HL-60 (cell line): ENCODE data around the gene OR2K2.

Experiments used
- CTCF ChIP-seq: IDR thresholded peaks from one replicate; pipeline ENCODE4 v1.5.1; 2011; ENCODE audit warnings: low read length, control low read depth, inconsistent platforms; ENCODE audit not compliant: insufficient read depth
- GABPA ChIP-seq: IDR thresholded peaks from 2 replicates; pipeline ENCODE4 v1.6.1; 2012; ENCODE audit warnings: low read depth
- POLR2AphosphoS5 ChIP-seq: IDR thresholded peaks from 2 replicates; pipeline ENCODE4 v1.6.1; 2012; ENCODE audit warnings: low read depth
- REST ChIP-seq: IDR thresholded peaks from 2 replicates; pipeline ENCODE4 v1.6.1; 2012; ENCODE audit warnings: low read depth; ENCODE audit not compliant: insufficient replicate concordance
- SPI1 ChIP-seq: IDR thresholded peaks from 2 replicates; pipeline ENCODE4 v1.6.1; 2012; ENCODE audit warnings: low read depth, mild to moderate bottlenecking, borderline replicate concordance

- no peak for TF ChIP-seq CTCF
- TF ChIP-seq REST = no peak
- no peak for TF ChIP-seq POLR2AphosphoS5
- no peak for TF ChIP-seq SPI1
- TF ChIP-seq GABPA = no peak
Observed at GRCh38 chr9:111294691-111295451, 35.2 kb downstream of the OR2K2 start.
